ENCODE data around the gene TRAF3IP1.
"Not testable (repeated sequence)": the region's sequence is repeated elsewhere in the genome, so short reads cannot be mapped to it uniquely, and the experiment has no call there.

The TRAF3IP1 gene

GRCh38 chr2:238441262-238442114, 121.2 kb downstream of the TRAF3IP1 start:
- in situ Hi-C loops (cut with MboI; ENCODE audit: low sequenced_read_pairs): no loop called here

- in situ Hi-C loops (cut with MboI; ENCODE audit: low sequenced_read_pairs): not testable (repeated sequence)
Measured at GRCh38 chr2:238442257-238442656, 121.9 kb downstream of the TRAF3IP1 start.

GRCh38 chr2:238444242-238444641, 123.9 kb downstream of the TRAF3IP1 start:
- in situ Hi-C loops (cut with MboI; ENCODE audit: low sequenced_read_pairs): no loop called here

DNA sequence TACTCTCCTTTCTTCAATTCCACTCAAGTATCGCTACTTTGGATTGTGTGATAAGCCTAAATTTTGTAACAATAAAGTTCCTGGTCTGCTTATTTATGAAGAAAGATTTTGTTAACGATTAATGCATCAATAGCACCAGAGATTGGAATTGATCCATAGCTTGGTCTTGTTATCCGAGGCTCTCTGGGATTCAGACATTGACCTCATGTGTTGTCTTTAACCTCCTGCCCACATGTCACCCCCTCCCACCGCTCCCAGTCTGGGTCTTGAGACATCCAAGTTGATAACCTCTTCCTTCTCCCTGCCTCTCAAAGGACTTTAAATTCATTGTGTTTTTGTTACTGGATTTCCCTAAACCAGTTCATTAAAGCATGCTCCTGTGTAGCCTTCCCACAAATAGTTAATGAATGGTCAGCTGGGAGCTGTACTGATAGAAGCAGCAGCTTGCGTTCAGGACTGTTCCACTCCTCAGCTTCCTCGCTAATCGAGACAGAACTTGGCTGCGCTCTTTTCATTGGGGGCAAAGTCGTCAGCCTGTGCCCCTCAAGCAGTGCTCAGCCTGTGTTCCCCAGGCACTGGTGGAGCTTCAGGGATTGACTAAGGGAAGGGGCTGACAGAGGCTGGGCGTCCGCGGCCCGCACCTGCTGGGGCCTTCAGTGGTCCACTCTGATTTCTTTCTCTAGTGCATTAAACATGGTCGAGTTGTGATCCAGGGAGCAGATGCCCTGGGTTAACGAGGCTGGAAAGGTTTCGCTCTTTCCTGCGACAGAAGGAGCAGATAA, 125.3 kb downstream of the TRAF3IP1 start:
- in situ Hi-C loops (cut with MboI; ENCODE audit: low sequenced_read_pairs): no loop called here

DNA sequence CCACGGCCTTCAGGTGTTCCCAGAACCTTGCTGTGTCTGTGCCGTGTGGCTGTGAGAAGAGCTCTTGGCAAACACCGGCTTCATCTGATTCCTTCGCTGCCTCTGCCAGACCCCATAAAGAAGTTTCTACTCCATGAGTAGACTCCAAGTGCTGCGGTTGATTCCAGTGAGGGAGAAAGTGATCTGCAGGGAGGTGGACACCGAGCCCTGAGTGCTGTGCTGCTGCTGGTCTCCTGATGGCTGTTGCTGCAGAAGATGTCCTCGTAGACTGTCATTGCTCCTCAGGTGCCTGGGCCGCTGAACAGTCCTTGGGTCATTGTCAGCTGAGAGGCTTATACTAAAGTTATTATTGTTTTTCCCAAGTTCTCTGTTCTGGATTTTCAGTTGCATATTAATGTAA, 126.1 kb downstream of the TRAF3IP1 start:
- in situ Hi-C loops (cut with MboI; ENCODE audit: low sequenced_read_pairs): no loop called here

DNA sequence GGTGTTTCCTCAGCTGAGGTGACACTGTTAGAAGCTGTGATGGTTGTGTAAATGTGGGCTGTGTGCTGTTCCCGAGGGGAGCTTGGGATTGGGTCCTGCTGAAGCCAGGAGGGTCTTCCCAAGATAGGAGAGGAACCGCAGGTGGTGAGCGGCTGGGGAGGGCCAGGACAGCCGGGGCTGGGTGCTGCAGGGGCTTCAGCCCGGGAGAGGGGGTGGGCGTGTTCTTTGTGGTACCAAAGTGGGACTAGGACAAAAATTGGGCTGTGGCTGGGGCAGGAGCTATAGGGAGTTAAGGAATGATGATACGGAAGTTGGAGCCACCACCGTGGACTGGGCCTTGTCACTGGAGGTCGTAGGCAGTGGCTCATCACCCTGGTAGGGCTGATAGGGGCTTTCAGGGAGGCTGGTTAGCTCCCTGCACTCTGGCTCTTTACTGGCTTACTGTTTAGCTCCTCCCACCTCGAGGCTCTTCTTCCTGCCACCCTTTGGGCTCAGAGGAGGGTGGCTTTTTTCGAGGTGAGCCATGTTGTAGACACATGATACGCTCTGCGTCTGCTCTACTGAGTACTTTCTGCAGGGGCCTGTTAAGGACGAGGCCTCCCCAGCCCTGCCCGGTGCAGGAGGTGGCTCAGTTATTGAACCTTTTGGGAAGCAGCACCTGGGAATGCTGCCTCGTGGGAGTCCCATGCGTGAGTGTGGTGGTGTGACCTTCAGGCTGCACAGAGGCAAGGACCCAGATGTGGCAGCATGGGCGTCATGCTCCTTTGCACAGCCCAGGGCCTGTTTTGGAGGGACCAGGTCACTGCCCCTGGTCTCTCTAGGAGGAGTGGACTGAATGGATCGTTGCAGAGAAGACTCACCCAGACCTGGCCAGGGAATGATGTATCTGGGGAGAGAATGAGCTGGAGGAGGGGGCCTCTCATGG, 128.0 kb downstream of the TRAF3IP1 start:
- in situ Hi-C loops (cut with MboI; ENCODE audit: low sequenced_read_pairs): no loop called here

DNA sequence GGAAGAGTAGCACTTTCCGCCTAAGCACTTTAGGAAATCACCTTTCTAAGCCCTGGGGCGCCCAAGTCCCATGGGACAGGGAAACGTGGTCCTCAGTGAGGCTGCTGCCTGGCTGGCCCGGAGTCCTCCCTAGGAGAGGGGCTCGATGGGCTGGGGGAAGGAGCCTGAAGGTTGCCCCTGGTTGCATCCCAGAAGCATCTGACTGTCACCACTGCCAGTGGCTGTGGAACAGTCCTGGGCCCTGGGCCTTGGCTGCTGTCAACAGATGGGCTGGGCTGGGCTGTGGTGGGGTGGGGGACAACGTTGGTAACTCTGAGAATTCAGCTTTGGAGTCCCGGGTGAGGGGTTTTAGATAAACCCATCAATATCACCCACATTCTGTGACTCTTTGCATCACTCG, 128.9 kb downstream of the TRAF3IP1 start:
- in situ Hi-C loops (cut with MboI; ENCODE audit: low sequenced_read_pairs): no loop called here

DNA sequence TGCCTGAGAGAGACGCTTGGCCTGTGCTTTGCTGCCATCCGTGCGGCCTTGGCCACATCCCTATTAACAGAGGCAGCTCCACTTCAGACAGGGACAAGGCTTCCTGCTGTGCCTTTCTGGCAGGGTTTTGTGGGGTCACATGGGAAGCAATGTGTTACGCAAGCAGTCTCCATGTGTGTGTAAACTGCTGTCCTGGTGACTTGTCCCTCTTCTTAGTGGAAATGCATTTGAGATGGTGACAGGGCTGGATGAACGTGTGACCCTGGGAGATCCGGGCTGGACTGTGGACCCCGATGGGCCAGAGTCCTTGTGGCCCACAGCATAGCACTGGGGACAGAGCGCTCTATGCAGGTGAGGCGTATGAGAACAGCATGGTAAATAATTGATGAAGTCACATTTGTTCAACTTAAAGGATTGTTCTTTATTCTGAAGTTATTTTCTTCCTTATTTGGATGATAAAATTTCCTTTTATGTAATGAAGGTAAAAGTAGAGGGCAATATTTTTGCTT, 129.6 kb downstream of the TRAF3IP1 start:
- in situ Hi-C loops (cut with MboI; ENCODE audit: low sequenced_read_pairs): no loop called here

DNA sequence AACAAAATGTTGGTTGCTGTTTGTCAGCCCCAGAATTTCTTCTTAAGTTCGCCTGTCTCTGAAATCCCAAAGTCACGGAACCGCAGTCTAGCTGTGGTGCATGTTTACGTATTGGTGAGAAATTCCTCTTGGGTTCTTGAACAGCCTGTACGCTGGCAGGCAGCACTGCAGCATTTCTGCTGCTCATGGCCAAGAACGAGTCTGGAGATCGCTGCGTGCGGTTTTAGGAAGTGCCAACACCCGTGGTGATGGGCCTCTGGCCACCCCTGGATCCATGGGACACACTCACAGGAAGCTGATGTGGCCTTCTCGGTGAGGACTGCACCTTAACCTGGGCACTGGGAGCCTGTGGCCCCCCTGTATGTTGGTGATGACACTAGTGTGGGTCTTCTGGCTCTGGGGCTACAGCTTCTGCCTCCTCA, 130.1 kb downstream of the TRAF3IP1 start:
- in situ Hi-C loops (cut with MboI; ENCODE audit: low sequenced_read_pairs): no loop called here

All from HL-60/S4 (cell line).